ENCODE measurements around the gene SUCLG1.

SUCLG1 gene

GRCh38 chr2:84459018-84459943 lies at the start of gene SUCLG1:
Gene SUCLG1 (minus strand): TSS chr2:84459280. CDS start chr2:84459269, 11 bp downstream.
- no peaks in the 10 kb centered on the region for H3K36me3 Mint-ChIP-seq (ENCODE audit: low read depth)
- no peaks in the 10 kb centered on the region for H3K9me3 Mint-ChIP-seq
- H3K4me3 Mint-ChIP-seq = peak within 1 kb of the TSS; percentile 93
- H3K27me3 Mint-ChIP-seq (ENCODE audit: low read depth, poor library complexity) = no peaks in the 10 kb centered on the region
- H3K4me1 Mint-ChIP-seq = peaks cover 40% of the 10 kb centered on the region
- TF ChIP-seq, protein P1, sequence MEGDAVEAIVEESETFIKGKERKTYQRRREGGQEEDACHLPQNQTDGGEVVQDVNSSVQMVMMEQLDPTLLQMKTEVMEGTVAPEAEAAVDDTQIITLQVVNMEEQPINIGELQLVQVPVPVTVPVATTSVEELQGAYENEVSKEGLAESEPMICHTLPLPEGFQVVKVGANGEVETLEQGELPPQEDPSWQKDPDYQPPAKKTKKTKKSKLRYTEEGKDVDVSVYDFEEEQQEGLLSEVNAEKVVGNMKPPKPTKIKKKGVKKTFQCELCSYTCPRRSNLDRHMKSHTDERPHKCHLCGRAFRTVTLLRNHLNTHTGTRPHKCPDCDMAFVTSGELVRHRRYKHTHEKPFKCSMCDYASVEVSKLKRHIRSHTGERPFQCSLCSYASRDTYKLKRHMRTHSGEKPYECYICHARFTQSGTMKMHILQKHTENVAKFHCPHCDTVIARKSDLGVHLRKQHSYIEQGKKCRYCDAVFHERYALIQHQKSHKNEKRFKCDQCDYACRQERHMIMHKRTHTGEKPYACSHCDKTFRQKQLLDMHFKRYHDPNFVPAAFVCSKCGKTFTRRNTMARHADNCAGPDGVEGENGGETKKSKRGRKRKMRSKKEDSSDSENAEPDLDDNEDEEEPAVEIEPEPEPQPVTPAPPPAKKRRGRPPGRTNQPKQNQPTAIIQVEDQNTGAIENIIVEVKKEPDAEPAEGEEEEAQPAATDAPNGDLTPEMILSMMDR (IDR thresholded peaks at IDR 0.05) = no peak
- H3K27ac Mint-ChIP-seq = peak within 1 kb of the TSS; percentile 100
- DNase-seq = peak; percentile 87

DNA sequence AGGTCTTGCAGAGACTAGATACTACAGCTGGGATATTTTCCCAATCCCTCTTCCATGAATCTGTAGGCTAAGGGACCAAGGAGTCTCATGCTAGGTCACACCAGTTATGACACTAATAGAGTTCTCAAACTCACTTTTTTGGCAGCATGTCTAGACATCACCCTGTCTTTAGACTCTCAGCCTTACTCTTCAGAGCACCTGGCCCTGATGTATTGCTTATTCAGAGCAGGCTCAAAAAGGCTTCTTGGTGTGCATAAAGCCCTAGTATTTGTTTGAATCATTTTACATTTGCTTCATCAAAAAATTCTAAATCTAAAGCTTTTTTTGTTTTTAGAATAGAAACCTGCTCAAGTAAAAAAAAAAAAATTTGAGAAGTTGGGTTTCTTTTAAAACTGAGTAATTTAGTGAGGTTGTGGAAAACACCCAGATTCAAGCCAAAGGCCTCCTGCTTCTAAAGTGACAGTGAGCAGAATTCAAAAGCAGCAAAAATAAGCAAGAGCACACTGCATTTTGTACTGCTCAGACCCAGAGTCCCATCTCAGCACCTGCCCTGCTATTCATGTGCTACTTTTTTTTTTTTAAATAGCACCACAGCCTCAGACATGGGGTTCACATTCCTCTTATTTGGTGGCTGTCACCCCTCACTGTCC lies 39.2 kb upstream of the SUCLG1 start:
- H3K27me3 Mint-ChIP-seq (ENCODE audit: low read depth, poor library complexity) = peaks cover 7% of the 10 kb centered on the region

GRCh38 chr2:84497285-84497684 lies 38.2 kb upstream of the SUCLG1 start:
- no peak for DNase-seq
- H3K27ac Mint-ChIP-seq = no peak overlapping the region
- H3K4me3 Mint-ChIP-seq = no peak overlapping the region
- H3K9me3 Mint-ChIP-seq = peaks cover 13% of the 10 kb centered on the region
- peaks cover 6% of the 10 kb centered on the region for H3K4me1 Mint-ChIP-seq
- H3K27me3 Mint-ChIP-seq (ENCODE audit: low read depth, poor library complexity) = peaks cover 7% of the 10 kb centered on the region
- no peaks in the 10 kb centered on the region for H3K36me3 Mint-ChIP-seq (ENCODE audit: low read depth)
- TF ChIP-seq, protein P1 (IDR thresholded peaks at IDR 0.05) = no peak

More for the DNA sequence above, 39.2 kb upstream of the SUCLG1 start:
- no peaks in the 10 kb centered on the region for H3K36me3 Mint-ChIP-seq (ENCODE audit: low read depth)
- no peak overlapping the region for H3K4me3 Mint-ChIP-seq
- no peak overlapping the region for H3K27ac Mint-ChIP-seq
- no peak for DNase-seq
- peaks cover 13% of the 10 kb centered on the region for H3K9me3 Mint-ChIP-seq
- H3K4me1 Mint-ChIP-seq = peaks cover 6% of the 10 kb centered on the region
- TF ChIP-seq, protein P1 (IDR thresholded peaks at IDR 0.05) = no peak

DNA sequence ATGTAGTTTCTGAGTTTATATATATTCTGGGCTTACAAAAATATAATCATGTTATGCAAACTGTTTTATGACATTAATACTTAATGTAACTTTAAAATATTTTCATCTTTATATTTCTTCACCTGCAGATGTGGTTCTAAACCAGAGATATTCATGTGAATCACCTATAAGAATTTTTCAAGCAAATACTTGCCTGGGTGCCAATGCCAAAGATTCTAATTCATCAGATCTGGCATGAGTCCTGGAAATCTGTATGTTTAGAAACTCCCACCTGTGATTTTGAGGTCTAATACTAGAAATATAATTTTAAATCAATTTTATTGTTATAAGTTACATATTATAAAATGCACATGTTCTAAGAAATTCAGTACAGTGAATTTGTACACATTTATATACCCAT lies 37.3 kb upstream of the SUCLG1 start:
- Mint-ChIP-seq H3K36me3 (ENCODE audit: low read depth) (no peaks in the 10 kb centered on the region), H3K9me3 (peaks cover 6% of the 10 kb centered on the region), H3K4me1 (peaks cover 6% of the 10 kb centered on the region), H3K27me3 (ENCODE audit: low read depth, poor library complexity) (peaks cover 7% of the 10 kb centered on the region), H3K27ac (no peak overlapping the region), H3K4me3 (no peak overlapping the region)
- TF ChIP-seq, protein P1 (IDR thresholded peaks at IDR 0.05) = no peak
- no peak for DNase-seq

DNA sequence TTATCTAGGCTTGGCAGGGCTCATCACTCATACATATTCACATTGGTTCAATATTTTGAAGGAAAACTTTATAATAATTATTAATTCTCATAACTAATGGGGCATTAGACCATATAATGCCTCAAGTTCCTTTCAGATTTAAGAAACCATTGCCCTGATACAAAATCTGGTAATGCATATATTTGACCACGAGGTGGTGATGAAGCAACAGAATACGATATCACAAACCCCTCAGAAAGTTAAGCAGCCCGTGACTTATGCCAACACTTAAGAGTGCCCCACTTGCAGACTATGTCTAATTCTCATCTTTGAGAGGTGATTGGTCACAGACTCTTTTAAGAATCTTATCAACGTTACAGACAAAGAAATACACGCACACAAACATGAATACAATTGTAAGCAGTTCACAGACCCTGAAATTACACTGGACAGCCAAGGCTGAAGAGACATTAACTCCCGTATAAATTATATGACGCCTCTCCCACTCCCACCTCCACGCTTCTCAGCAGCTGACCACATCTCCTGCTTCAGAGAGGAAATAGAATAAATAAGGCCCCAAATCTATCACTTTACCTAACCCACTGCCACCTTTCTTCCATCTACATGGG lies 36.6 kb upstream of the SUCLG1 start:
- Mint-ChIP-seq H3K9me3 (no peaks in the 10 kb centered on the region), H3K27ac (no peak overlapping the region), H3K36me3 (ENCODE audit: low read depth) (no peaks in the 10 kb centered on the region), H3K4me3 (no peak overlapping the region), H3K4me1 (peaks cover 6% of the 10 kb centered on the region), H3K27me3 (ENCODE audit: low read depth, poor library complexity) (peaks cover 7% of the 10 kb centered on the region)
- DNase-seq = peak; percentile 12
- TF ChIP-seq, protein P1 (IDR thresholded peaks at IDR 0.05) = peak; percentile 67
